HG03039 (cell line): Measurements from ENCODE around the gene ETFA.
A peak's percentile ranks its signal among the peaks of the same experiment; 100 is the strongest.
"Not testable (repeated sequence)": the region's sequence is repeated elsewhere in the genome, so short reads cannot be mapped to it uniquely, and the experiment has no call there.

ENCODE experiments used
- ATAC-seq: cut with Tn5 transposase; IDR thresholded peaks from one replicate; pipeline ENCODE4 v1.9.1; 2021; ENCODE audit warnings: mild to moderate bottlenecking, moderate library complexity; ENCODE audit not compliant: unreplicated experiment

ETFA gene

DNA sequence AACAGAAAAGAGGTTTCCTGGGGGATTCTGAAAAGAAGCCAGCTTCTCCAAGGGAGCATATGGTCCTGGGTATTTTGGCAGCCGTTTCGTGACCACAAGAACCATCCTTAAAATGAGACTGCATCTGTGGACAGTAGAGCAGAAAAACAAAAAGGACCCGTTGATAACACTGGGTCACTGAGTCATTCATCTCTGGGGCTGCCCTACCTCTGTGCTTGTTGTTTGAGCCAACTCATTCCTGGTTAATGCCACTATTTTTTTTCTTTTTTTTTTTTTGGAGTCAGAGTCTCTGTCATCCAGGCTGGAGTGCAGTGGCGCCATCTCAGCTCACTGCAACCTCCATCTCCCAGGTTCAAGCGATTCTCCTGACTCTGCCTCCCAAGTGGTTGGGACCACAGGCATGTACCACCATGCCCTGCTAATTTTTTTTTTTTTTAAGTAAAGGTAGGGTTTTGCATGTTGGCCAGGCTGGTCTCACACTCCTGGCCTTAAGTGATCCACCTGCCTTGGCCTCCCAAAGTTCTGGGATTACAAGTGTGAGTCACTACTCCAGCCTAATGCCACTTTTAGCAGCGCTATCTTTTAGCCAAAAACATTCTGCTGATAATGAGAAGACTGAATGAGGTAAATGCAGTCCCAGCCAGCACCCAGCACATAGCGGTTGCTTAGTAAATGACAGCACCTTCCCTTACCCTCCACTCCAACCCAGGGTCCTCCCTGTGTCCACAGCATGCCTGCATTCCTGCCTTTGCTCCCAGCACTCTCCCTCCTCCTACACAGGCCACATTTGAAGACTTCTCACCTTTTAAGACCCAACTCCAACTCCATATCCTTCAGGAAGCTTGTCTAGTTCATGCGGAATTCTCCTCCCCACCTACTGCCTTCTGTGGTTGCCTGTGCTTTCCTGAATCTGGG lies 16.2 kb upstream of the ETFA start:
- ATAC-seq: no peak

DNA sequence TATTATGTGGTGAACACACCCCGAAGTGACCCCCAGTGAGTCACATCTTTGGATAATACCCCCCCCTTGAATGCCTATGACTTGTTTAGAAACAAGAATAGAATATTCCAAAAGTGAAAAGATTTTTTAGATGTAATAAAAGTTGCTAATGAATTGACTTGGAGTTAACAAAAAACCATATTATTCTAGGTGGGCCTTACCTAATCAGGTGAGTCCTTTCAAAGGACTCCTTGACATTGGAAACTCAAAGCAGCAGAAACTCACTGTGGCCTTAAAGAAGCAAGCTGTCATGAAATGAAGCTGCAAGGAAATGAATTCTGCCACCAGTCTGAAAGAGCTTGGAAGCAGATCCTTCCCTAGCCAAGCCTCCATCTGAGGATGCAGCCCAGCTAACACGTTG lies 14.4 kb upstream of the ETFA start:
- no peak for ATAC-seq

DNA sequence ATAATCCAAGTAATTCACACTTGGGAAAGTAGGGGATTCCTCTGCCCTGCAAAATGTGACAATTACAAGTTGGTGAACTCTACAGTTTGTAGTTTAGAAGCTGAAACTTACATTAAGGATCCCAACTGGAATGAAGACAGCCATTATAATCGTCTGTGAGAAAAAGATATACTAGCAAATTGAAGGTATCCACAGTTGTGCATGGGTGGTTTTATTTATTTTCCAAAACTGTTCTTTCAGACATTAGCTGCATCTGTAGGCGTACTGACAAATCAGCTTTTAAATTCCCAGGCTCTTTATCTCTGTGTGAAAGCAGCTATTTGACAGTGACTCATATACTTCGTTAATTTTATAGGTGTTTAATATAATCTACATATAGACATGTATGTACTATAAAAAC lies 12.8 kb upstream of the ETFA start:
- no peak for ATAC-seq

DNA sequence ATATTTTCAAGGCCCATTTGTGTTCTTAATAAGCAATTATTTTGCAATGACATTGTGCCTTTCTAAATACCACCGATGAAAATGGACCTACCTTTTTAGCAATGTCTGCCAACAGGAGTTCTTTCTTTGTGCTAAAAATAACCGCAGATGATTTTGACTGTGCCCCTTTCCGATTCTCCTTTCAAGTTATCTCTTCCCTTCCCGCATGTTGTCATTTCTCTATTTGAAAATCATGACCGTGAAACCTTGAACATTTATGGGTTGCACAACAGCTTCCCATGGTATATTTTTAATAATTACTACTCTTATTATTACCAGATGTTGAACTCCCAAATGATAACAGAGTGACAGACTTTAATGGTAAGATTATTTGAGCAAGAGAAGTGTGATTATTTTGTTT lies 10.3 kb upstream of the ETFA start:
- ATAC-seq: no peak

DNA sequence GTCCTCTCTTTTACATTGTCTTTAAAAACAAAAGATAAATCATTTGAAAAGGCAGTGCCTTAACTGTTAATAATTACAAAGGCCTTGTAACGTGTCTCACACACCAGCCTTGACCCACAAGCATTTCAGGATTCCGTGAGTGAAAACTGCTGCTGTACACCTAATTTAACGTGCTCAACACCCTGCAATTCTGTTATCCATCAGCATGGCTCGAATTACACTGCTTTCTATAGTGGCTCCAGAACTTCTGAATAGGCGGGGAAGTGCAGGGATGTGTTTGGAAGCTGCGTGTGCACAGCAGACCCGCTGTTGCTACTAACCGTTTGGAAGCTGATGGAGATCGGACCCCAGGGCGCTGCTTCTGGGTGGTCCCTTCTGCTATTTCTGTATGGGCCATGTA lies 9.9 kb upstream of the ETFA start:
- no peak for ATAC-seq

DNA sequence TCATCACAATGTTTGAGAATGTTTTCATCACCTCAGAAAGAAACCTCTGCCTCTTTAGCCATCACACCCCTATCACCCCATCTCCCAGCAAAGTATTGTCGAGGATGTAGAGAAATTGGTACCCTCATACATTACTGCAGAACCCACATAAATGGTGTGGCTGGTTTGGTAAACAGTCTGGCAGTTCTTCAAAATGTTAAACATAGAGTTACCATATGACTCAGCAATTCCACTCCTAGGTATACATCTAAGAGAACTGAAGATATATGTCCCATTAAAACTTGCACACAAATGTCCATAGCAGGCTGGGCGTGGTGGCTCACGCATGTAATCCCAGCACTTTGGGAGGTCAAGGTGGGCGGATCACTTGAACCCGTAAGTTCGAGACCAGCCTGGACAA lies 8.7 kb upstream of the ETFA start:
- ATAC-seq: no peak

DNA sequence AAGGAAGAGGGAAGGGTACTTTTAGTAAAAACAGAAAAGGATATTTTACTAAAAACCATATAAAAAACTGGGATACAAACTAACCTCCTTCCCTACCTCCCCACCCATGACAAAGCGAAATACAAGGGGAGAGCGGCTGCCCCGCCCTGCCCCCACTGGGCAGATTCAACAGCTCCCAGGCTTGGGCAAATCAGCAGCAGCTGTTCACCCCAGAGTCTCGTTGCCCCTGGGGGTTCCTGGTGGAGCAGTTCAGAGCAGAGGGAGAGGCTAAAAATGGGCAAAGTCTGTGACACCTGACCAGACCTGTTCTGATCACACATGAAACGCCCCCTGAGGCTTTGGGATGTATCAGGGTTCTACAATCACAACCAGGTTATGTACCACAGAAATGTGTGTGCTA lies 2.5 kb upstream of the ETFA start:
- no peak for ATAC-seq

DNA sequence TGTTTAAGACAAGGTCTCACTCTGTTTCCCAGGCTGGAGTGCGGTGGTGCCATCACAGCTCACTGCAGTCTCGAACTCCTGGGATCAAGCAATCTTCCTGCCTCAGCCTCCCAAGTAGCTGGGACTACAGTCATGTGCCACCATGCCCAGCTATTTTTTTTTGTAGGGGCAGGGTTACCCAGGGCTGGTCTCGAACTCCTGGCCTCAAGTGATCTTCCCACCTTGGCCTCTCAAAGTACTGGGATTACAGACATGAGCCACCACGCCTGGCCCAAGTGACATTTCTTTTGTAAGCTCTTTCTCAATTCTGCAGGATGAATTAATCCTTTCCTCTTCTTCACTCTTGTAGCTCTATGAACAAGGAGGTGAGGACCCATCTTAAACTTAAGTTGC lies 1.9 kb upstream of the ETFA start:
- ATAC-seq: not testable (repeated sequence)

DNA sequence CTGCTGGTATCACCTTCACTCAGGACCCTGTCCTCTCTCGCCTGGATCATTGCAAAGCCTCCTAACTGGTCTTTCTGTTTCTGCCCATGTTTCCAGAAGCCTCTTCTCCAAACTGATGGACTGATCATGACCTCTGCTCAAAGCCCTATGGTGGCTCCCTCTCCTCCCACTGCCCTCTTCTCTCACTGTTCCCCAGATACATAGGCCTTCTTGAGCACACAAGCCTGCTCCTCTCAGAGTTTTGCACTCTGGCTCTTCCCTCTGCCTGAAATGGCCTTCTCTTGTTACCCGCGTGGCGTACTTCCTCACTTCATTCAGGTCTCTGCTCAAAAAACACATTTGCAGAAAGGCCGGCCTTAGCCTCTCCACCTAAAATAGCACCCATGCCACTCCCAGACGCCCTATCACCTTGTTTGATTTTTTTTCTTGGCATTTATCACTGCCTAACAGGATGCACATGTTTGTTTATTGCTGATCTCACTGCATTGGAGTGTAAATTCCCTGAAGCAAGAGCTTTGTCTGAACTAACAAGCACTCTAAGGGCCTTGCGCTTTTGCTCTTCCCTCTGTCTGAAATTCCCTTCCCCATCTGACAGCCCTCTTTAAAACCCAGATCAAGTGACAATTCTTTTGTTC lies 1.4 kb upstream of the ETFA start:
- no peak for ATAC-seq

DNA sequence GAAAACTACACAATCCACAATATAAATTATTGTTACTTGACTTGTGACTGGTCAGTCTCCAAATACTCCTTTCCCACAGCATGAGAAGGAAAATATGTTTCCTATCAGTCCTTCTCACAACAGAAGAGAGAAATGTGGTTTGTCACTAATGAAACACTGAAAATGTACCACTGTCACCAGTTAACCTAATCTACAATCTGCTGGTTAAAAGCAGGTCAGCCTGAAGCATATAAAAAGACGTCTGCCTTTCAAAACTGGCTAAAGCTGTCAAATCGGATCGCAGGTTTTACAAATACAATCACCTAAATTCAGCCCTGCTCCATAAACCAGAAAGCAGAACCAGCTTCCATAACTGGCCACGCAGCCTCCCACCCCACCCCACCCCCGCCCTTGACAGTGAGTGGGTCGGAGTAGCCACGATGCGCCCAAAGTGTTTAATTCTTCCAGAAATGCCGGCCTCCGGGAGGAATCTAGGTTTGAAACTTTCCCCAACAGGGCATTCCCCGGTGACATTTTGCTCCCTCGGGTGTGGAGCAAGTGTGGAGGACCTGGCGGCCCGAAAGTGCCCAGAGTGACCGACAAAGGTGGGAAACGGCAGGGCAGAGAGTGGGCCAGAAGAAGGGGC lies 682 bp downstream of the ETFA start:
- peak; percentile 16 for ATAC-seq

DNA sequence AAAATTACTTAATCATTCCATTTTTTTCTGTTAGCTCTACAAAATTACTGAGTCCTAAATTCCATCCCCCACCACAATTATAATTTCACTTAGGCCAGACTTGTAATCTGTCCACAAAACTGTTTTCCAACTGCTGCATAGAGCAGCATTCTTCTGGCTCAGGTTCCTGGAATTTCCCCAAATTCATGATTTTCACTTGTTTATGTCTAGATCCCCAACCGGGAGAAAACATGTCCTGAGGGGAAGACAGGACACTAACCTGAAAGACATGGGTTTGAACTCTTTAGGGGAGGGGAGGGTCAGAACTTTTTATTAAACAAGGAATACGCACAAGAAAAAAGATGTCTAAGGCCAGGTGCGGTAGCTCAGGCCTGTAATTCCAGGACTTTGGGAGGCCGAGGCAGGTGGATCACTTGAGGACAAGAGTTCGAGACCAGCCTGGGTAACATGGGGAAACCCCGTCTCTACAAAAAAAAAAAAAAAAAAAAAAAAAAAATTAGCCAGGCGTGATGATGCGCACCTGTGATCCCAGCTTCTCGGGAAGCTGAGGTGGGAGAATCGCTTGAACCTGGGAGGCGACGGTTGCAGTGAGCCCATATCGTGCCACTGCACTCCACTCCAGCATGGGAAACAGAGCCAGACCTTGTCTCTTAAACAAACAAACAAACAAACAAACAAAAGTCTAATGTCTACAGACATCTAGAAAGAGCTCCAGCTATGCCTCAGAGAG lies 1.5 kb downstream of the ETFA start:
- ATAC-seq: no peak

DNA sequence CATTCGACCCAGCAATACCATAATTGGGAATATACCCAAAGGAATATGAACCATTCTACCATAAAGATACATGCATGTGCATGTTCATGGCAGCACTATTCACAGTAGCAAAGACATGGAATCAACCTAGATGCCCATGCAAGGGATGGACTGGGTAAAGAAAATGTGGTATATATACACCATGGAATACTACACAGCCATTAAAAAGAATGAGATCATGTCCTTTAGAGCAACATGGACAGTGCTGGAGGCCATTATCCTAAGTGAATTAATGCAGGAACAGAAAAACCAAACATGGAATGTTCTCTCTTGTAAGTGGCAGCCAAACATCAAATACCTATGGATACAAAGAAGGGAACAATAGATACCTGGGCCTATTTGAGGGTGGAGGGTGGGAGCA lies 7.4 kb downstream of the ETFA start:
- no peak for ATAC-seq

DNA sequence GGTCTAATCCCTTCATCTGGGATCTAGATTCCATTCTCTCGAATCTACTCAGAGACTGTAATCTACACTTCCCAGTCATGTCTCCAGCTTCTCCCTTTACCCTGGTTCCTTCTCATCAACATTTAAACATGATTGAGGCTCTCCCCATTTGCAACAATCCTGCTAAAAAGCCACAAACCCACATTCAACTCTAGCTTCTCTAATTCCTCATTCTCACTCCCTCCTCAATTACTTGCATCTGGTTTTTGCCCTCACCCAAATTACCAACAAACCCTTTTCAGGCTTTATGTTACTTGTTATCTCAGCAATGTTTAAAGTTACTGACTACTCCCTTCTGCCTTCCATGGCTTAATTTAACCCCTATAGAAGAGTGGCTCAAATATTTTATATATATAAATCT lies 11.5 kb downstream of the ETFA start:
- ATAC-seq: no peak

DNA sequence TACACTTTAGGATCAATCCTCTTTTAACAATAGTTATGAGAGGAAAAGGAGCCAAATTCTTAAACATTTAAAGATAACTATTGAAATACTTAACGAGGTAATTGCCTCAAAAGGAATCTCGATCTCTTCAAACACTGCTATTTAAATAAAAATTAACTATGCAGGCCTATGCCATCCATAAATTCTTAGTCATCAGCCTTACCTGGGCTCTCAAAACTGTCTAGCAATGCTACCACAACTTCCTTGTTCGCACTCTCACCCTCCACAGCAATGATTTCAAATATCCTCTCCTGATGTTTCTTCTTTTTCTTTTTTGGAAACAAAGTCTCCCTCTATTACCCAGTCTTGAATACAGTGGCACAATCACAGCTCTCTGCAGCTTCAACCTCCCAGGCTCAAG lies 12.3 kb downstream of the ETFA start:
- ATAC-seq: no peak

DNA sequence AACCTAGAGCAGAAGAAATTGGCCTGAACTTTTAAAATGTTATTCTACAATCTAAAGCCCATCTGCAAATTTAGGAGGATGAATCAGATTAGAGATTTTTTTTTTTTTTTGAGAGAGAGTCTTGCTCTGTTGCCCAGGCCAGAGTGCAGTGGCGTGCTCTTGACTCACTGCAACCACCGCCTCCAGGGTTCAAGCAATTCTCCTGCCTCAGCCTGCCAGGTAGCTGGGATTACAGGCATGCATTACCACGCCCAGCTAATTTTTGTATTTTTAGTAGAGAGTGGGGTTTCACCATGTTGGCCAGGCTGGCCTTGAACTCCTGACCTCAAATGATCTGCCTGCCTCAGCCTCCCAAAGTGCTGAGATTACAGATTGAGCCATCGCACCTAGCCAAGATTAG lies 13.3 kb downstream of the ETFA start:
- ATAC-seq: not testable (repeated sequence)

DNA sequence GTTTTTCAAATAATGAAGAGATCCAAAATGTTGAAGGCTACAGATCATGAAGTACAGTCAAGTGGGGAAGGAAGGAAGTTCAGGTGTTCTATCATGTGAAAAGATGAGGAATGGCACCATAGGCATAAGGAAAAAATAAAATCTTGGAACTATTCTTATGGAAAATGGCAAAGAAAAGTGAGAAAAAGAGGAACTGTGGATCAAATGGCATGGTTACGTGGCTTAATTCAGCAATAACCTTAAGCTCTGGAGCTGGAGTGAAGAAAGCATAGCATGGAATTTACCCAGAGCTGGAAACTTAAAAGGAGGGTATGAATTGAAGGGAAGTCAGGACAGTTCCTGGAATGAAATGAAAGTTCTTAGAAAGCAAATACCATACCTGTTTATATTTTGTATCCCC lies 14.4 kb downstream of the ETFA start:
- no peak for ATAC-seq

DNA sequence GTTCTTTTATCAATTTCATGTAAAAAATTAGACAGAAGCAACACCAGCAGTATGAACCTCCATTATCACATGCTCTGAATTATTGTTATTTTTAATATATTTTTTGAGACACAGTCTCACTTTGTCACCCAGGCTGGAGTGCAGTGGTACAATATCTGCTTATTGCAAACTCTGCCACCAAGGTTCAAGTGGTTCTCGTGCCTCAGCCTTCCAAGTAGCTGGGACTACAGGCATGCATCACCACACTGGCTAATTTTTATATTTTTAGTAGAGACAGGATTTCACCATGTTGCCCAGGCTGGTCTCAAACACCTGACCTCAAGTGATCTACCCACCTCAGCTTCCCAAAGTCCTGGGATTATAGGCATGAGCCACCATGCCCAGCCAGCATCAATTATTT lies 16.8 kb downstream of the ETFA start:
- not testable (repeated sequence) for ATAC-seq

DNA sequence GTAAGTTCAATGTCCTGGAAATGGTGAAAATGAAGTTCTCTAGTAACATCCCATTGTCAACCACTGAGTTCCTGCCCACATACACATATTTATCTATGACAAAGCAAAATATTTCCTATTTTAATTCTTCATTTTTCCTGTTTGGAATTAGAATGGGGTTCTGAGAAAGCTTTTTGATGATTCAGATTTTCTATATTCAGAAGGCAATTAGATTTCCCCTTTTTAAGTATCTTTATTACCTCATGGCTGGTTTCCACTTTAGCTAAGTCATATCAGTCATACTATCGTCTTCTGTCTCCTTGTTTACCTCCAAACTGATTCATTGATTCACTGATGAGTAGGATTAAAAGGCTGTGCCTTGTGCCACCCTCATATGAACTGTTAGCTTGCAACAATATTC lies 17.9 kb downstream of the ETFA start:
- ATAC-seq: no peak

DNA sequence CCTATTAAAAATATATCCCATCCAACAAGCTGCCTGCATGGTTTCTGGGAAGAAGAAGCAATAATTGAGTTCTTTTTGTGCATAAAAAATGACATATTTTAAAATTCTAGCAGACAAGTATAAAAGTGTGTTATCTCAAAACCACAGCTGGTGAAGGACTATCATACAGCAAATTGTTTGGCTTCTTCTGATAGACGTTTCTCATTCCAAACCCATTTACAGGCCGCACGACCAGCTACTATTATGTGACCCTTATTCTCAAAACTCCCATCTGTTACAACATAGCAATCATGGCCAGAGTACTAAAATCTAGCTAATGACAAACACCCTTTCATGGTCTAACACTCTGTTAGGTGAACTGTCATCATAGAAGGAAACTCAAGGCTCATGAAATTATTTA lies 21.7 kb downstream of the ETFA start:
- ATAC-seq: no peak

DNA sequence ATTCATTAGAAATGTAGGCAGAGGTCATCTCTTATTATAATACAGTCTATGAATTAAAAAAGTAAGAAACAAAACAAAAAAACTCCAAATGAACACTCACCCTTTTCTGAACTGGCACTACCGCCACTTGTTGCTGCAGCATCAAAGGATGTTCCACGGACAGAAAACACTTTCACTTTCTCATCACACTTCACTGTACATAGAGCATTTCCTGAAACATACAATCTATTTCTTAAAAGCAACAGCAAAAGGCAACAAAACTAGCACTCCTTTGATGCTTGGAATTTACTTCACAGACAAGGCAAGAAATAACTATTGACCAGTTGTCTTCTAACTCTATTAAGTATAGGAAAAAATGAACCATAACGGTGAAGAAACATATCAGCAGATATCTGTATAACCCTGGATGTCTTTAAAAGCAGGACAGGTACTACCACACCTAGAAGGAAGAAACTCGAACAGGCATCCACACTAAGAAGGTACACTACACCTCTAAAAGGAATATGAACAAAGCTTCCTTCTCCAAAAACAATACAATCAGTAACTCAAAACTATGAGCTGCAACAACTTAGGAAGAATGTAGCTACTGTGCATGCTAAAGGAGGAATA lies 24.9 kb downstream of the ETFA start:
- no peak for ATAC-seq

DNA sequence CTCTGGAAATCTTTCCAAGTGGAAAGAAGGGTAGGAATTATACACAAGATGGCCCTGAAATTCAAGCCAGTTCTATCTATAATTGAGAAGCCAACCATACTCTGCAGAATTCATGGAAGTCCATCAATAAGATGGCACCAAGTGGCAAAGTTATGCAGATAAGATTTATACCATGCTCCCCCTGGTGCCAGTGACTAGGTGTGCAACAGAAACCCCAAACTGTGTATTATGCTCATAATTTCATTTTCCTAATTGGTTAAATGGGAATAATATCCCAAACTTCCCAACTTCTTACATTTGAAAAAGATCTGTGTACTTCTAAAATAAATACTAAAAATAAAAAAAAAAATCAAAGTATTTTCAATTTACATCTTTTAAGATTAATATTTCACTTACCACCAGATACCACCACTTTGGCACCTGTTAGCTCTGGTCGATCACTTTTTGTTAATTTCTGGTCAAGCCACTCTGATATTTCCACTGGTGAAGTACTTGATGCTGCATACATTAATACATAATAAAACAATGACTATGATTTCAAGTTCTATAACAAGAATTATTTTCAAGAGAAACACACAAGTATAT lies 25.9 kb downstream of the ETFA start:
- no peak for ATAC-seq
